PFSK-1 (cell line): Measurements from ENCODE around the gene GASK1A.

Experiments
- FOXP2 ChIP-seq: optimal IDR thresholded peaks from 2 replicates; pipeline ENCODE3; 2011; ENCODE audit warnings: borderline replicate concordance, control low read depth, inconsistent platforms; ENCODE audit not compliant: insufficient read depth; ENCODE audit errors: extremely low read length, extremely low read depth
- POLR2AphosphoS5 ChIP-seq: IDR thresholded peaks from 2 replicates; pipeline ENCODE4 v1.6.1; 2012; ENCODE audit warnings: low read depth, mild to moderate bottlenecking, control low read depth, low read length, moderate library complexity
- REST ChIP-seq, 2 experiments: IDR thresholded peaks; 2 replicates each; pipeline versions ENCODE4 v1.6.1 to v1.8.0; 2011 to 2012; ENCODE audit warnings: low read depth in 2 of 2, low read length in 2 of 2, control low read depth in 1 of 2, inconsistent platforms in 1 of 2, mild to moderate bottlenecking in 1 of 2, moderate library complexity in 1 of 2; ENCODE audit not compliant: insufficient read depth in 1 of 2

GRCh38 chr3:43046583-43046982, 67.5 kb downstream of the GASK1A start:
- TF ChIP-seq POLR2AphosphoS5 = no peak
- TF ChIP-seq REST (IDR thresholded peaks at IDR 0.05; ENCODE audit: insufficient read depth in 1 of 2, low read depth in 2 of 2, low read length in 2 of 2) = no peak
- TF ChIP-seq FOXP2 = no peak
